GM18508 (cell line): Measurements from ENCODE around the gene MPPE1.
A peak's percentile ranks its signal among the peaks of the same experiment; 100 is the strongest.
"Not testable (repeated sequence)": the region's sequence is repeated elsewhere in the genome, so short reads cannot be mapped to it uniquely, and the experiment has no call there.

ENCODE experiments used
- ATAC-seq: cut with Tn5 transposase; IDR thresholded peaks from one replicate; pipeline ENCODE4 v1.9.1; 2021; ENCODE audit warnings: moderate number of reproducible peaks; ENCODE audit not compliant: insufficient read depth, unreplicated experiment

MPPE1 gene

GRCh38 chr18:11908182-11909060 lies at the start of gene MPPE1:
TSS of gene MPPE1 (minus strand) at chr18:11908317. CDS start at chr18:11897264, 11,053 bp downstream.
- peak; percentile 34 for ATAC-seq

GRCh38 chr18:11957636-11958035 lies 49.5 kb upstream of the MPPE1 start:
- no peak for ATAC-seq

- ATAC-seq: no peak
Measured at GRCh38 chr18:11956371-11957308, 48.5 kb upstream of the MPPE1 start.

GRCh38 chr18:11955239-11956029 lies 47.3 kb upstream of the MPPE1 start:
- no peak for ATAC-seq

GRCh38 chr18:11953113-11953512 lies 45.0 kb upstream of the MPPE1 start:
- ATAC-seq: no peak

GRCh38 chr18:11951390-11951851 lies 43.3 kb upstream of the MPPE1 start:
- ATAC-seq: no peak

- ATAC-seq: no peak
Measured at GRCh38 chr18:11950824-11951223, 42.7 kb upstream of the MPPE1 start.

GRCh38 chr18:11948852-11949523 lies 40.9 kb upstream of the MPPE1 start:
- ATAC-seq: no peak

- ATAC-seq: peak; percentile 81
Measured at GRCh38 chr18:11947214-11948191, 39.4 kb upstream of the MPPE1 start.

- no peak for ATAC-seq
Measured at GRCh38 chr18:11946756-11947155, 38.6 kb upstream of the MPPE1 start.

GRCh38 chr18:11945834-11946659 lies 37.9 kb upstream of the MPPE1 start:
- ATAC-seq: not testable (repeated sequence)

GRCh38 chr18:11944786-11945185 lies 36.7 kb upstream of the MPPE1 start:
- no peak for ATAC-seq

- ATAC-seq: no peak
Measured at GRCh38 chr18:11944252-11944651, 36.1 kb upstream of the MPPE1 start.

GRCh38 chr18:11943551-11943950 lies 35.4 kb upstream of the MPPE1 start:
- no peak for ATAC-seq

GRCh38 chr18:11940956-11941355 lies 32.8 kb upstream of the MPPE1 start:
- no peak for ATAC-seq

GRCh38 chr18:11937874-11938478 lies 29.9 kb upstream of the MPPE1 start:
- no peak for ATAC-seq

GRCh38 chr18:11932393-11932792 lies 24.3 kb upstream of the MPPE1 start:
- no peak for ATAC-seq
